A549 treated with AZD2906 at 1 μM for 4 hours (cell line): ENCODE data around the gene LTBP4. TPM values are rescaled to one million over a fixed set of nuclear protein-coding genes. Genes with fewer than 3 reads are reported as not detected.

Experiments used
- total RNA-seq: library from RNA; stranded (reverse); fragments of 200-300 nt; extraction: Qiagen RNA extraction; gene quantifications from 5 replicates; pipeline ENCODE4 v1.2.3, GENCODE V29; 2022

LTBP4 gene, protein sequence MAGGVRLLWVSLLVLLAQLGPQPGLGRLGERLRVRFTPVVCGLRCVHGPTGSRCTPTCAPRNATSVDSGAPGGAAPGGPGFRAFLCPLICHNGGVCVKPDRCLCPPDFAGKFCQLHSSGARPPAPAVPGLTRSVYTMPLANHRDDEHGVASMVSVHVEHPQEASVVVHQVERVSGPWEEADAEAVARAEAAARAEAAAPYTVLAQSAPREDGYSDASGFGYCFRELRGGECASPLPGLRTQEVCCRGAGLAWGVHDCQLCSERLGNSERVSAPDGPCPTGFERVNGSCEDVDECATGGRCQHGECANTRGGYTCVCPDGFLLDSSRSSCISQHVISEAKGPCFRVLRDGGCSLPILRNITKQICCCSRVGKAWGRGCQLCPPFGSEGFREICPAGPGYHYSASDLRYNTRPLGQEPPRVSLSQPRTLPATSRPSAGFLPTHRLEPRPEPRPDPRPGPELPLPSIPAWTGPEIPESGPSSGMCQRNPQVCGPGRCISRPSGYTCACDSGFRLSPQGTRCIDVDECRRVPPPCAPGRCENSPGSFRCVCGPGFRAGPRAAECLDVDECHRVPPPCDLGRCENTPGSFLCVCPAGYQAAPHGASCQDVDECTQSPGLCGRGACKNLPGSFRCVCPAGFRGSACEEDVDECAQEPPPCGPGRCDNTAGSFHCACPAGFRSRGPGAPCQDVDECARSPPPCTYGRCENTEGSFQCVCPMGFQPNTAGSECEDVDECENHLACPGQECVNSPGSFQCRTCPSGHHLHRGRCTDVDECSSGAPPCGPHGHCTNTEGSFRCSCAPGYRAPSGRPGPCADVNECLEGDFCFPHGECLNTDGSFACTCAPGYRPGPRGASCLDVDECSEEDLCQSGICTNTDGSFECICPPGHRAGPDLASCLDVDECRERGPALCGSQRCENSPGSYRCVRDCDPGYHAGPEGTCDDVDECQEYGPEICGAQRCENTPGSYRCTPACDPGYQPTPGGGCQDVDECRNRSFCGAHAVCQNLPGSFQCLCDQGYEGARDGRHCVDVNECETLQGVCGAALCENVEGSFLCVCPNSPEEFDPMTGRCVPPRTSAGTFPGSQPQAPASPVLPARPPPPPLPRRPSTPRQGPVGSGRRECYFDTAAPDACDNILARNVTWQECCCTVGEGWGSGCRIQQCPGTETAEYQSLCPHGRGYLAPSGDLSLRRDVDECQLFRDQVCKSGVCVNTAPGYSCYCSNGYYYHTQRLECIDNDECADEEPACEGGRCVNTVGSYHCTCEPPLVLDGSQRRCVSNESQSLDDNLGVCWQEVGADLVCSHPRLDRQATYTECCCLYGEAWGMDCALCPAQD (N-terminal part only)
- total RNA-seq: 41.4 to 56.4 TPM (median 53.5 TPM) in 5 replicates

DNA sequence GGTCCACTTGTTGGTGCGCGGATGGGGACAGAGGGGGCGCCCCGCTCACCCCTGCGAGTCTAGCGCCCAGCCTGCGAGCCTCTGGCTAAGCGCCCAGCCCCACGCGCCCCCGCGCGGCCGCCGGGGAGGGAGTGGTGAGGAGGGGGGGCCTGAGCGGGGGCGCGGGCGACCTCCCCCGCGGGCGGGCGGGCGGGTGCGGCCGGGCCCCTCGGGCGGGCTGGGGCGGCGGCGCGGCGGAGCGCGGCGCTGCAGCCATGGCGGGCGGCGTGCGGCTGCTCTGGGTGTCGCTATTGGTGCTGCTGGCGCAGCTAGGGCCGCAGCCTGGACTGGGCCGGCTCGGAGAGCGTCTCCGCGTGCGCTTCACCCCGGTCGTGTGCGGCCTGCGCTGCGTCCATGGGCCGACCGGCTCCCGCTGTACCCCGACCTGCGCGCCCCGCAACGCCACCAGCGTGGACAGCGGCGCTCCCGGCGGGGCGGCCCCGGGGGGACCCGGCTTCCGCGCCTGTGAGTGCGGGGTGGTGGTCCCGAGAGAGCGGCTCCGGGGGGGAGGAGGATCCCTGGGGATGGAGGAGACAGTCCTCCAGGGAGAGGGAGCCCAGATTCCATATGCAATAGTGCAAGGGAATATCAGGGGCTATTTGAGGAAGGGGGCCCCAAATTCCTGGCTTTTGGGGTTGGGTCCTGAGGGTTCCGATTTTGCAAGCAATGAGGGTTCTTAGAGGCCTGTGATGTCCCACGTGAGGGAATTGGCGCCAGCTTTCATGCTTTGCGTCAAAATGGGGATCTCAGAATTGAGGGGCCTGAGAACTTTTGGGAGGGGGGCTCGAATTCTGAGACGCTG is at the start of gene LTBP4:
TSS of gene LTBP4 (plus strand) at position 236 of the 841 bp plus-strand sequence. CDS start at position 255, 19 bp downstream.

GRCh38 chr19:40576585-40577451 is 24.4 kb upstream of the LTBP4 start, which contains the start of gene SHKBP1:
SHKBP1 (plus strand) TSS chr19:40576873; CDS start chr19:40576900, 27 bp downstream.

Other genes starting within 250 kb of the LTBP4 start
- 0.28 to 0.43 TPM (median 0.33 TPM) in 5 replicates for gene HIPK4, start 211.2 kb upstream of the LTBP4 start, total RNA-seq
- 1.1 to 1.8 TPM (median 1.3 TPM) in 5 replicates for gene PRX, start 188.0 kb upstream of the LTBP4 start, total RNA-seq
- 24.6 to 40.8 TPM (median 30.7 TPM) in 5 replicates for gene SERTAD1, start 175.4 kb upstream of the LTBP4 start, total RNA-seq
- 36.8 to 45.9 TPM (median 41.9 TPM) in 5 replicates for gene SERTAD3, start 157.0 kb upstream of the LTBP4 start, total RNA-seq
- gene BLVRB, start 135.6 kb upstream of the LTBP4 start, total RNA-seq: 254 to 367 TPM (median 326 TPM) in 5 replicates
- gene SPTBN4, start 134.4 kb upstream of the LTBP4 start, total RNA-seq: 0.49 to 0.69 TPM (median 0.64 TPM) in 5 replicates
- gene SHKBP1, start 24.5 kb upstream of the LTBP4 start, total RNA-seq: 96.5 to 144 TPM (median 133 TPM) in 5 replicates
- 63.3 to 78.9 TPM (median 77.9 TPM) in 5 replicates for gene NUMBL, start 89.3 kb downstream of the LTBP4 start, total RNA-seq
- 92.9 to 106 TPM (median 98.1 TPM) in 5 replicates for gene COQ8B, start 115.5 kb downstream of the LTBP4 start, total RNA-seq
- 37.7 to 46.5 TPM (median 42.0 TPM) in 5 replicates for gene ITPKC, start 115.7 kb downstream of the LTBP4 start, total RNA-seq
- 16.3 to 19.6 TPM (median 18.5 TPM) in 5 replicates for gene ACTMAP, start 149.1 kb downstream of the LTBP4 start, total RNA-seq
- 153 to 185 TPM (median 158 TPM) in 5 replicates for gene SNRPA, start 149.8 kb downstream of the LTBP4 start, total RNA-seq
- 0.21 to 0.54 TPM in 2 of 5 replicates, not detected in the others for gene MIA, start 174.2 kb downstream of the LTBP4 start, total RNA-seq
- 11.6 to 19.6 TPM (median 18.1 TPM) in 5 replicates for gene RAB4B, start 176.9 kb downstream of the LTBP4 start, total RNA-seq
- 82.4 to 100 TPM (median 99.5 TPM) in 5 replicates for gene EGLN2, start 197.8 kb downstream of the LTBP4 start, total RNA-seq
- gene CYP2A6, start 249.1 kb downstream of the LTBP4 start, total RNA-seq: 0.07 to 0.13 TPM in 2 of 5 replicates, not detected in the others